Adrenal gland (tissue), 12 donors: ENCODE measurements around the gene SEPTIN2. TPM values are rescaled to one million over a fixed set of nuclear protein-coding genes. Genes with fewer than 3 reads are reported as not detected.
A peak's percentile ranks its signal among the peaks of the same experiment; 100 is the strongest.

ENCODE experiments used
- DNase-seq, 7 donors: peaks; one replicate each; pipeline ENCODE4 v3.0.0-alpha.2; 2019 to 2020
- H3K27ac ChIP-seq, 5 donors: fragments of 200-600 bp; sonication (generic) in 4 of 5; 1 replicate in 3 of 5; 2 replicates in 2 of 5; pipeline versions ENCODE4 v1.5.1 to v1.8.0; 2016 to 2020; ENCODE audit warnings: mild to moderate bottlenecking in 1 of 5
- H3K27me3 ChIP-seq: fragments of 200-600 bp; 2 replicates; pipeline ENCODE4 v1.8.0; 2021
- H3K36me3 ChIP-seq, 2 donors: fragments of 200-600 bp; replicated peaks in 1 of 2; 1 replicate in 1 of 2; 2 replicates in 1 of 2; pipeline versions ENCODE4 v1.5.1 to v1.8.0; 2018 to 2022
- H3K4me1 ChIP-seq, 2 donors: fragments of 200-600 bp; replicated peaks in 1 of 2; 1 replicate in 1 of 2; 2 replicates in 1 of 2; pipeline versions ENCODE4 v1.5.1 to v1.8.0; 2018 to 2021
- H3K4me3 ChIP-seq, 4 donors: fragments of 200-600 bp; sonication (generic) in 3 of 4; one replicate each; pipeline ENCODE4 v1.5.1; 2016 to 2018
- H3K9me3 ChIP-seq, 3 donors: fragments of 200-600 bp; sonication (generic) in 1 of 3; replicated peaks in 1 of 3; 1 replicate in 2 of 3; 2 replicates in 1 of 3; pipeline versions ENCODE4 v1.5.1 to v1.8.0; 2016 to 2021
- CTCF ChIP-seq, 6 experiments: fragments of 450-650 bp in 4 of 6; fragments of 200-600 bp in 2 of 6; sonication (generic) in 1 of 6; IDR thresholded peaks; 1 replicate in 5 of 6; 2 replicates in 1 of 6; pipeline versions ENCODE4 v1.5.1 to v1.8.0; 2016 to 2021; ENCODE audit warnings: antibody characterized with exemption in 6 of 6, mild to moderate bottlenecking in 2 of 6, moderate library complexity in 1 of 6
- POLR2A ChIP-seq, 2 donors: fragments of 450-650 bp; IDR thresholded peaks; one replicate each; pipeline ENCODE4 v1.6.1; 2017; ENCODE audit warnings: antibody characterized with exemption in 2 of 2, mild to moderate bottlenecking in 2 of 2, moderate library complexity in 1 of 2
- WGBS, 4 donors: extraction: QIAGEN DNeasy Blood & Tissue Kit in 2 of 4; methylation state at CpG; one replicate each; pipeline versions ENCODE4 v1.1.5 to v1.1.7; 2013 to 2017; 5-methylcytosine and 5-hydroxymethylcytosine counted together
- intact Hi-C, 2 donors: fragments of 100-400 bp; cut with DNase I; formaldehyde crosslinking; loops; one replicate each; pipeline versions ENCODE4 v1.14.1 to v1.15.0; 2022 to 2023
- polyA plus RNA-seq, 3 donors: library from polyadenylated mRNA; stranded (reverse); fragments of 200-250 nt in 2 of 3; fragments of 350-450 nt in 1 of 3; fragmentation: Illumina TruSeq in 1 of 3; extraction: RNeasy Lipid Tissue Mini Kit (QIAGEN cat#74804) in 1 of 3; gene quantifications; one replicate each; pipeline ENCODE4 v1.2.3, GENCODE V29; 2013 to 2014
- total RNA-seq, 9 donors: library from RNA; depleted of rRNA in 4 of 9; stranded (reverse); fragments of >200 nt in 4 of 9; fragments of 120-200 nt in 1 of 9; fragmentation: NEBNext Ultra II Directional in 1 of 9; extraction: Animal tissue kit (Norgen Biotek cat#: 25700) in 1 of 9; gene quantifications; one replicate each; pipeline versions ENCODE4 v1.1.0 to v1.2.4, GENCODE V29; 2013 to 2023
- donor health status: healthy with polysubstance abuse.
- donor health status: Bipolar disorder and iron deficiency.
- donor health status: DM: yes; HTN: yes; CAD: no.
- donor health status: DM: no; HTN: no; CAD: no.
- donor health status: DM: no; HTN: no; CAD: no.
- donor health status: DM: yes; HTN: yes; CAD: no.

The SEPTIN2 gene
- total and polyA plus RNA-seq, 12 donors: 108 to 368 (median 251) TPM

- no peaks in the 10 kb centered on the region for H3K36me3 ChIP-seq
- intact Hi-C loops: no loop called here
- no peaks in the 10 kb centered on the region for H3K27me3 ChIP-seq
- no peak overlapping the region for H3K4me3 ChIP-seq
- H3K27ac ChIP-seq: no peak overlapping the region
- H3K4me1 ChIP-seq: peaks cover 0 to 12% of the 10 kb centered on the region in 2 donors
- no peaks in the 10 kb centered on the region for H3K9me3 ChIP-seq
- 90 to 96% (median 93%) methylated on average over 9 of the region's 9 CpGs for WGBS, 4 donors
- no peak for DNase-seq
- TF ChIP-seq POLR2A (IDR thresholded peaks at IDR 0.05): no peak
- no peak for TF ChIP-seq CTCF (IDR thresholded peaks at IDR 0.05)
Measured at GRCh38 chr2:241286348-241287090, 29.2 kb upstream of the SEPTIN2 start.

GRCh38 chr2:241288324-241288888, 27.3 kb upstream of the SEPTIN2 start:
- Histone ChIP-seq H3K4me1 (peaks cover 0 to 12% of the 10 kb centered on the region in 2 donors), H3K27me3 (no peaks in the 10 kb centered on the region), H3K4me3 (no peak overlapping the region), H3K36me3 (no peaks in the 10 kb centered on the region), H3K9me3 (no peaks in the 10 kb centered on the region), H3K27ac (no peak overlapping the region)
- intact Hi-C loops: no loop called here
- WGBS, 4 donors: 92 to 97% (median 95%) methylated on average over 3 of the region's 3 CpGs
- TF ChIP-seq CTCF (IDR thresholded peaks at IDR 0.05) (no peak), POLR2A (IDR thresholded peaks at IDR 0.05) (no peak)
- DNase-seq: no peak

- 81 to 87% (median 83%) methylated on average over 4 of the region's 4 CpGs for WGBS, 4 donors
- intact Hi-C loops: no loop called here
Measured at GRCh38 chr2:241289053-241289452, 26.7 kb upstream of the SEPTIN2 start.

GRCh38 chr2:241289597-241289996, 26.1 kb upstream of the SEPTIN2 start:
- H3K4me1 ChIP-seq: peaks cover 0 to 22% of the 10 kb centered on the region in 2 donors
- H3K27me3 ChIP-seq: no peaks in the 10 kb centered on the region
- WGBS, 4 donors: 36 to 53% (median 43%) methylated on average over 3 of the region's 3 CpGs
- TF ChIP-seq CTCF (IDR thresholded peaks at IDR 0.05) (peak in 1 of 6 experiments; percentile 19), POLR2A (IDR thresholded peaks at IDR 0.05) (no peak)
- intact Hi-C loops: no loop called here
- no peak overlapping the region for H3K4me3 ChIP-seq
- H3K36me3 ChIP-seq: no peaks in the 10 kb centered on the region
- no peak for DNase-seq
- H3K27ac ChIP-seq: no peak overlapping the region
- H3K9me3 ChIP-seq: no peaks in the 10 kb centered on the region

More at GRCh38 chr2:241289053-241289452, 26.7 kb upstream of the SEPTIN2 start:
- Histone ChIP-seq H3K9me3 (no peaks in the 10 kb centered on the region), H3K4me1 (peaks cover 0 to 18% of the 10 kb centered on the region in 2 donors), H3K27ac (no peak overlapping the region), H3K36me3 (no peaks in the 10 kb centered on the region), H3K27me3 (no peaks in the 10 kb centered on the region), H3K4me3 (no peak overlapping the region)
- no peak for TF ChIP-seq POLR2A (IDR thresholded peaks at IDR 0.05)
- no peak for TF ChIP-seq CTCF (IDR thresholded peaks at IDR 0.05)
- DNase-seq: no peak
